GM21515 (cell line): ENCODE results near the gene KCNG2.

ENCODE experiments used
- ATAC-seq: cut with Tn5 transposase; IDR thresholded peaks from one replicate; pipeline ENCODE4 v1.9.1; 2021; ENCODE audit not compliant: unreplicated experiment

Gene KCNG2

GRCh38 chr18:79784965-79785770, 12.6 kb upstream of the KCNG2 start:
- no peak for ATAC-seq

- ATAC-seq, result no peak
Observed at GRCh38 chr18:79785831-79786230, 11.9 kb upstream of the KCNG2 start.

GRCh38 chr18:79786304-79786703, 11.4 kb upstream of the KCNG2 start:
- ATAC-seq, result no peak

- ATAC-seq, result no peak
Observed at GRCh38 chr18:79786786-79787526, 10.8 kb upstream of the KCNG2 start.

- no peak for ATAC-seq
Observed at GRCh38 chr18:79787527-79787864, 10.2 kb upstream of the KCNG2 start.

- no peak for ATAC-seq
Observed at GRCh38 chr18:79787865-79788733, 9.6 kb upstream of the KCNG2 start.

- ATAC-seq, result no peak
Observed at GRCh38 chr18:79788734-79789085, 9.0 kb upstream of the KCNG2 start.

- no peak for ATAC-seq
Observed at GRCh38 chr18:79789091-79789891, 8.4 kb upstream of the KCNG2 start.

- ATAC-seq, result no peak
Observed at GRCh38 chr18:79789901-79790890, 7.5 kb upstream of the KCNG2 start.

GRCh38 chr18:79790996-79791972, 6.5 kb upstream of the KCNG2 start:
- ATAC-seq, result no peak

GRCh38 chr18:79792096-79792987, 5.4 kb upstream of the KCNG2 start:
- no peak for ATAC-seq

- ATAC-seq, result no peak
Observed at GRCh38 chr18:79792988-79793355, 4.8 kb upstream of the KCNG2 start.

- no peak for ATAC-seq
Observed at GRCh38 chr18:79794846-79795245, 2.9 kb upstream of the KCNG2 start.

- ATAC-seq, result no peak
Observed at GRCh38 chr18:79795446-79795845, 2.3 kb upstream of the KCNG2 start.

GRCh38 chr18:79796016-79796415, 1.7 kb upstream of the KCNG2 start:
- no peak for ATAC-seq

GRCh38 chr18:79796531-79797405, 970 bp upstream of the KCNG2 start:
- no peak for ATAC-seq
